ENCODE results near the gene FAM181B. TPM values are rescaled to one million over a fixed set of nuclear protein-coding genes. Genes with fewer than 3 reads are reported as not detected.
A peak's percentile ranks its signal among the peaks of the same experiment; 100 is the strongest.

FAM181B gene, protein sequence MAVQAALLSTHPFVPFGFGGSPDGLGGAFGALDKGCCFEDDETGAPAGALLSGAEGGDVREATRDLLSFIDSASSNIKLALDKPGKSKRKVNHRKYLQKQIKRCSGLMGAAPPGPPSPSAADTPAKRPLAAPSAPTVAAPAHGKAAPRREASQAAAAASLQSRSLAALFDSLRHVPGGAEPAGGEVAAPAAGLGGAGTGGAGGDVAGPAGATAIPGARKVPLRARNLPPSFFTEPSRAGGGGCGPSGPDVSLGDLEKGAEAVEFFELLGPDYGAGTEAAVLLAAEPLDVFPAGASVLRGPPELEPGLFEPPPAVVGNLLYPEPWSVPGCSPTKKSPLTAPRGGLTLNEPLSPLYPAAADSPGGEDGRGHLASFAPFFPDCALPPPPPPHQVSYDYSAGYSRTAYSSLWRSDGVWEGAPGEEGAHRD
- not detected for total RNA-seq (2021; fragmentation: NEBNext Ultra II Directional; extraction: Animal tissue kit (Norgen Biotek cat#: 25700))
- long read RNA-seq = 0 reads

DNA sequence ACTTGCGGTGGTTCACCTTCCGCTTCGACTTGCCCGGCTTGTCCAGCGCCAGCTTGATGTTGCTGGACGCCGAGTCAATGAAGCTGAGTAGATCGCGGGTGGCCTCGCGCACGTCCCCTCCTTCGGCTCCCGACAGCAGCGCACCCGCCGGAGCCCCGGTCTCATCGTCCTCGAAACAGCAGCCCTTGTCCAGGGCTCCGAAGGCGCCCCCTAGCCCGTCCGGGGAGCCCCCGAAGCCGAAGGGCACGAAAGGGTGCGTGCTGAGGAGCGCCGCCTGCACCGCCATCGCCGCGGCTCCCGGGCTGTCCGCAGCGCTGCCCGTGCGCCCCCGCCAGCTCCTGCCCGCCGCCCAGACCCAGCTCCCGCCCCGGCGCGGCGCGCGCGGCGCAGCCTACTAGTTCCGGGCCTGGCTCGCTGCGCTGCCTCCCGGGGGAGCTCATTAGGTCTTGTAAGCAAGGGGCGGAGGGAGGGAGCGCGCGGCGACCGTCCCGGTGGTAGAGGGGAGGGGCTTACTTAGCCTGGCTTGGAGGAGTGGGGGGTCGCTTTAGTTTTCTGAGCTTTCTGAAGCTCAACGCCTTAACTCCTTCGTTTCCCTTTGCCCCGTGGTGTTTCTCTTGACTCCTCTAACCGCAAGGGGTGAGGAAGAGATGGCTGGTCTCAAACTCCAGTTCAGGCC lies at the start of gene FAM181B:
FAM181B (minus strand) TSS at position 421 of the 676 bp plus-strand sequence; CDS start at position 286, 135 bp downstream.
- TF ChIP-seq, protein P1, sequence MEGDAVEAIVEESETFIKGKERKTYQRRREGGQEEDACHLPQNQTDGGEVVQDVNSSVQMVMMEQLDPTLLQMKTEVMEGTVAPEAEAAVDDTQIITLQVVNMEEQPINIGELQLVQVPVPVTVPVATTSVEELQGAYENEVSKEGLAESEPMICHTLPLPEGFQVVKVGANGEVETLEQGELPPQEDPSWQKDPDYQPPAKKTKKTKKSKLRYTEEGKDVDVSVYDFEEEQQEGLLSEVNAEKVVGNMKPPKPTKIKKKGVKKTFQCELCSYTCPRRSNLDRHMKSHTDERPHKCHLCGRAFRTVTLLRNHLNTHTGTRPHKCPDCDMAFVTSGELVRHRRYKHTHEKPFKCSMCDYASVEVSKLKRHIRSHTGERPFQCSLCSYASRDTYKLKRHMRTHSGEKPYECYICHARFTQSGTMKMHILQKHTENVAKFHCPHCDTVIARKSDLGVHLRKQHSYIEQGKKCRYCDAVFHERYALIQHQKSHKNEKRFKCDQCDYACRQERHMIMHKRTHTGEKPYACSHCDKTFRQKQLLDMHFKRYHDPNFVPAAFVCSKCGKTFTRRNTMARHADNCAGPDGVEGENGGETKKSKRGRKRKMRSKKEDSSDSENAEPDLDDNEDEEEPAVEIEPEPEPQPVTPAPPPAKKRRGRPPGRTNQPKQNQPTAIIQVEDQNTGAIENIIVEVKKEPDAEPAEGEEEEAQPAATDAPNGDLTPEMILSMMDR (IDR thresholded peaks at IDR 0.05) = no peak
- H3K4me3 Mint-ChIP-seq = no peak within 1 kb of the TSS
- H3K4me1 Mint-ChIP-seq (ENCODE audit: low read depth) = no peaks in the 10 kb centered on the region
- no peak for DNase-seq
- H3K27me3 Mint-ChIP-seq (ENCODE audit: insufficient read depth) = peaks cover 36% of the 10 kb centered on the region
- no peaks in the 10 kb centered on the region for H3K36me3 Mint-ChIP-seq (ENCODE audit: low read depth)
- H3K27ac Mint-ChIP-seq = no peak within 1 kb of the TSS
- no peaks in the 10 kb centered on the region for H3K9me3 Mint-ChIP-seq

DNA sequence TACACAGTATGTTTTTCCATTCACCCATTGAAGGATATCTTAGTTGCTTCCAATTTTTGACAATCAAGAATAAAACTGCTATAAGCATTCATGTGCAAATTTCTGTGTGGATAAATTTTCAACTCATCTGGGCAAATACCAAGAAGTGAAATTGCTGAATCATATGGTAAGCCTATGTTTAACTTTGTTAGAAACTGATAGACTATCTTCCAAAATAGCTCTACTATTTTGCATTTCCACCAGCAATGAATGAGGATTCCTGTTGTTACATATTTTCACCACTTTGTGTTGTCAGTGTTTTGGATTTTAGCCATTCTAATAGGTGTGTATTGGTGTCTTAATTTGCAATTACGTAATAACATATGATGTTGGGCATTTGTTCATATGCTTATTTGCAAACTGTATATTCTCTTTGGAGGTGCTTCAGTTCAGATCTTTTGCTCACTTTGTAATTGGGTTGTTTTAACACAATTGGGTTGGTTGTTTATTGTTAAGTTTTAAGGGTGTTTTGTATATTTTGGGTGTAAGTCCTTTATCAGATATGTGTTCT lies 49.2 kb upstream of the FAM181B start:
- TF ChIP-seq, protein P1 (IDR thresholded peaks at IDR 0.05) = no peak
- H3K4me3 Mint-ChIP-seq = no peak overlapping the region

DNA sequence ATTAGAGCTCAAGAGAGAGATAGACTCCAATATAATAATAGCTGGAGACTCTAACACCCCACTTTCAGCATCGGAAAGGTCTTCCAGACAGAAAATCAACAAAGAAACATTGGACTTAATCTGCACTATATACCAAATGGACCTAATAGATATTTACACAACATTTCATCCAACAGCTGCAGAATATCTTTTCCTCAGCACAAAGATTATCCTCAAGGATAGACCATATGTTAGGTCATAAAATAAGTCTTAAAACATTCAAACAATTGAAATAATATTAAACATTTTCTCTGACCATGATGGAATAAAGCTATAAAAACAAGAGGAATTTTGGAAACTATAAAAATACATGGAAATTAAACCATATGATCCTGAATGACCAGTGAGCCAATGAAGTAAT lies 45.1 kb upstream of the FAM181B start:
- Mint-ChIP-seq H3K27ac (no peak overlapping the region), H3K4me1 (ENCODE audit: low read depth) (peaks cover 5% of the 10 kb centered on the region; the same call in 1 of the 2 replicates), H3K27me3 (ENCODE audit: insufficient read depth) (peaks cover 3% of the 10 kb centered on the region), H3K36me3 (ENCODE audit: low read depth) (0 out of 2 replicates have a peak, but pooled peaks cover 6% of the 10 kb centered on the region), H3K9me3 (no peaks in the 10 kb centered on the region), H3K4me3 (no peak overlapping the region)
- DNase-seq = no peak
- TF ChIP-seq, protein P1 (IDR thresholded peaks at IDR 0.05) = no peak

More for the DNA sequence above, 49.2 kb upstream of the FAM181B start:
- no peaks in the 10 kb centered on the region for H3K4me1 Mint-ChIP-seq (ENCODE audit: low read depth)
- peaks cover 8% of the 10 kb centered on the region for H3K27me3 Mint-ChIP-seq (ENCODE audit: insufficient read depth)
- no peaks in the 10 kb centered on the region for H3K9me3 Mint-ChIP-seq
- H3K27ac Mint-ChIP-seq = no peak overlapping the region
- no peaks in the 10 kb centered on the region for H3K36me3 Mint-ChIP-seq (ENCODE audit: low read depth)
- no peak for DNase-seq

DNA sequence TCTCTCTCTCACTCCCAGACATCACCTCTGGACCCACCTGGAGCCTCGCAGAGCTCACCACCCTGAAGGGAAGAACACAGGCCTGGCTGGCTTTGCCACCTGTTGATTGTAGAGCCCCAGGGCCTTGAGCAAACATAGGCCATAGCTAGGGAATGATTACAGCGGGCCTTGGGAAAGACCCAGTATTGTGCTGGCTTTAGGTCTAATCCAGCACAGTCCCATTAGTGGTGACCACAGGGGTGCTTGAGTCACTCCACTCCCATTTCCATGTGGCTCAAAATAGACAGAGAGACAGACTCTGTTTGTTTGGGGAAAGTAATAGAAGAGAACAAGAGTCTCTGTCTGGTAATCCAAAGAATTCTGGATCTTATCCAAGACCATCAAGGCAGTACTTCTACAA lies 42.7 kb upstream of the FAM181B start:
- Mint-ChIP-seq H3K4me1 (ENCODE audit: low read depth) (peaks cover 5% of the 10 kb centered on the region; the same call in 1 of the 2 replicates), H3K27me3 (ENCODE audit: insufficient read depth) (peaks cover 6% of the 10 kb centered on the region), H3K9me3 (no peaks in the 10 kb centered on the region), H3K4me3 (no peak overlapping the region), H3K27ac (no peak overlapping the region), H3K36me3 (ENCODE audit: low read depth) (0 out of 2 replicates have a peak, but pooled peaks cover 6% of the 10 kb centered on the region)
- DNase-seq = peak; percentile 7
- TF ChIP-seq, protein P1 (IDR thresholded peaks at IDR 0.05) = no peak

DNA sequence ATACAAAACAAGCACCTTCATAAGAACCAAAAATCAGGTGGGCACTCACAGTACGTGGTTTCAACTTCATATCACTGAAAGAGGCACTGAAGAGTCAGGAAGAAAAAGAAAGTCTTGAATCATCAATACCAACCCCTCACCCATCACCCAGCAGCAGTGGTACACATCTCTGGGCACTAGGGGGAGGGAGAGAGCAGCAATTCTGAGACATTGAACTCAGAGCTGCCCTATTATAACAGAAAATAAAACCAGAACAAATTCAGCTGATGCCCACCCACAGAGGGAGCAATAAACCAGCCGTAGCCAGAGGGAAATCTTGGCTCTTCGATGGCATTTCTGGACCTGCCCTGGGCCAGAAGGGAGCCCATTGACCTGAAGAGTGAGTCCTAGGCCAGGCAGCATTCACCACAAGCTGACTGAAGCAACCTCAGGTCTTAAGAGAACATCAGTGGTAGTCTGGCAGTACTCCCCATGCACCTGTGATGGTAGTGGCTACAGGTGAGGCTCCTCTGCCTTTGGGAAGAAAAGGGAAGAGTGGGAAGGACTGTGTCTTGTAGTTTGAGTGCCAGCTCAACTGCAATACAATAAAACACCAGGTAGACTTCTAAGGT lies 42.2 kb upstream of the FAM181B start:
- peak; percentile 21 for DNase-seq
- 0 out of 2 replicates have a peak, but pooled peaks cover 6% of the 10 kb centered on the region for H3K36me3 Mint-ChIP-seq (ENCODE audit: low read depth)
- TF ChIP-seq, protein P1 (IDR thresholded peaks at IDR 0.05) = peak; percentile 68
- peaks cover 6% of the 10 kb centered on the region for H3K27me3 Mint-ChIP-seq (ENCODE audit: insufficient read depth)
- H3K27ac Mint-ChIP-seq = no peak overlapping the region
- no peak overlapping the region for H3K4me3 Mint-ChIP-seq
- H3K4me1 Mint-ChIP-seq (ENCODE audit: low read depth) = peaks cover 5% of the 10 kb centered on the region; the same call in 1 of the 2 replicates
- H3K9me3 Mint-ChIP-seq = no peaks in the 10 kb centered on the region
